AG10803 (cell line): ENCODE results near the gene APCDD1L.
A peak's percentile ranks its signal among the peaks of the same experiment; 100 is the strongest.
"Not testable (repeated sequence)": the region's sequence is repeated elsewhere in the genome, so short reads cannot be mapped to it uniquely, and the experiment has no call there.

Experiments used
- DNase-seq: peaks from one replicate; pipeline ENCODE4 v3.0.0; 2010; ENCODE audit warnings: low read depth
- H3K4me3 ChIP-seq: 2 replicates; pipeline ENCODE4 v1.5.1; 2011; ENCODE audit warnings: mild to moderate bottlenecking, low read length, control low read depth
- CTCF ChIP-seq: conservative IDR thresholded peaks from 2 replicates; pipeline ENCODE4 v1.5.1; 2011; ENCODE audit warnings: mild to moderate bottlenecking, low read length, control low read depth, inconsistent platforms

APCDD1L gene

GRCh38 chr20:58431134-58431533, 84.1 kb downstream of the APCDD1L start:
- TF ChIP-seq CTCF: no peak
- peak; percentile 66 for DNase-seq

GRCh38 chr20:58429303-58429702, 85.9 kb downstream of the APCDD1L start:
- no peak for DNase-seq
- no peak overlapping the region for H3K4me3 ChIP-seq
- TF ChIP-seq CTCF: no peak

More at GRCh38 chr20:58431134-58431533, 84.1 kb downstream of the APCDD1L start:
- no peak overlapping the region for H3K4me3 ChIP-seq

GRCh38 chr20:58428364-58428763, 86.8 kb downstream of the APCDD1L start:
- no peak overlapping the region for H3K4me3 ChIP-seq
- no peak for DNase-seq
- TF ChIP-seq CTCF: no peak

GRCh38 chr20:58427571-58427970, 87.6 kb downstream of the APCDD1L start:
- DNase-seq, H3K4me3 ChIP-seq: not testable (repeated sequence)

- no peak for TF ChIP-seq CTCF
- DNase-seq: no peak
- H3K4me3 ChIP-seq: no peak overlapping the region
Measured at GRCh38 chr20:58424218-58424969, 90.8 kb downstream of the APCDD1L start.

- no peak for DNase-seq
- no peak overlapping the region for H3K4me3 ChIP-seq
- no peak for TF ChIP-seq CTCF
Measured at GRCh38 chr20:58421497-58421850, 93.7 kb downstream of the APCDD1L start.

GRCh38 chr20:58420798-58421496, 94.3 kb downstream of the APCDD1L start:
- H3K4me3 ChIP-seq: no peak overlapping the region
- TF ChIP-seq CTCF: no peak
- DNase-seq: peak; percentile 62
